KMS-11 (cell line): Measurements from ENCODE around the gene NRIP2.

Source experiments
- H2AFZ ChIP-seq: fragments of 200-600 bp; sonication (generic); 2 replicates; pipeline ENCODE4 v1.6.1; 2016; ENCODE audit warnings: antibody characterized with exemption, mixed run types, low read depth
- H3K27ac ChIP-seq: fragments of 200-600 bp; sonication (generic); 2 replicates; pipeline ENCODE4 v1.6.1; 2016; ENCODE audit warnings: mild to moderate bottlenecking, mixed run types
- H3K27me3 ChIP-seq: fragments of 200-600 bp; sonication (generic); 2 replicates; pipeline ENCODE4 v1.6.1; 2017; ENCODE audit warnings: mild to moderate bottlenecking, low read depth, mixed run types, moderate library complexity; ENCODE audit not compliant: insufficient read depth
- H3K36me3 ChIP-seq: fragments of 200-600 bp; sonication (generic); 2 replicates; pipeline ENCODE4 v1.6.1; 2017; ENCODE audit warnings: mild to moderate bottlenecking, mixed run types; ENCODE audit not compliant: insufficient read depth
- H3K4me1 ChIP-seq: fragments of 200-600 bp; sonication (generic); 2 replicates; pipeline ENCODE4 v1.6.1; 2016; ENCODE audit warnings: mild to moderate bottlenecking, low read depth, mixed run types; ENCODE audit not compliant: poor library complexity, severe bottlenecking
- H3K4me2 ChIP-seq: fragments of 200-600 bp; sonication (generic); 2 replicates; pipeline ENCODE4 v1.7.0; 2016; ENCODE audit warnings: mild to moderate bottlenecking, mixed run types
- H3K4me3 ChIP-seq: fragments of 200-600 bp; sonication (generic); IDR thresholded peaks from 2 replicates; pipeline ENCODE4 v1.6.1; 2017; ENCODE audit warnings: low read depth, low read length, mixed read lengths; ENCODE audit not compliant: insufficient read depth
- H3K79me2 ChIP-seq: fragments of 200-600 bp; sonication (generic); 2 replicates; pipeline ENCODE4 v1.6.1; 2016; ENCODE audit warnings: low read depth, mixed run types; ENCODE audit not compliant: insufficient read depth
- H3K9ac ChIP-seq: fragments of 200-600 bp; sonication (generic); 2 replicates; pipeline ENCODE4 v1.6.1; 2016; ENCODE audit warnings: mild to moderate bottlenecking, mixed run types
- H4K20me1 ChIP-seq: fragments of 200-600 bp; sonication (generic); 2 replicates; pipeline ENCODE4 v1.6.1; 2016; ENCODE audit warnings: mild to moderate bottlenecking, mixed run types; ENCODE audit not compliant: insufficient read depth
- TF ChIP-seq, protein P1 (sequence below): fragments of 200-600 bp; sonication (generic); conservative IDR thresholded peaks from 2 replicates; pipeline ENCODE4 v1.6.1; 2017; ENCODE audit warnings: low read depth, mild to moderate bottlenecking, antibody characterized with exemption, low read length, moderate library complexity, mixed read lengths

NRIP2 gene

DNA sequence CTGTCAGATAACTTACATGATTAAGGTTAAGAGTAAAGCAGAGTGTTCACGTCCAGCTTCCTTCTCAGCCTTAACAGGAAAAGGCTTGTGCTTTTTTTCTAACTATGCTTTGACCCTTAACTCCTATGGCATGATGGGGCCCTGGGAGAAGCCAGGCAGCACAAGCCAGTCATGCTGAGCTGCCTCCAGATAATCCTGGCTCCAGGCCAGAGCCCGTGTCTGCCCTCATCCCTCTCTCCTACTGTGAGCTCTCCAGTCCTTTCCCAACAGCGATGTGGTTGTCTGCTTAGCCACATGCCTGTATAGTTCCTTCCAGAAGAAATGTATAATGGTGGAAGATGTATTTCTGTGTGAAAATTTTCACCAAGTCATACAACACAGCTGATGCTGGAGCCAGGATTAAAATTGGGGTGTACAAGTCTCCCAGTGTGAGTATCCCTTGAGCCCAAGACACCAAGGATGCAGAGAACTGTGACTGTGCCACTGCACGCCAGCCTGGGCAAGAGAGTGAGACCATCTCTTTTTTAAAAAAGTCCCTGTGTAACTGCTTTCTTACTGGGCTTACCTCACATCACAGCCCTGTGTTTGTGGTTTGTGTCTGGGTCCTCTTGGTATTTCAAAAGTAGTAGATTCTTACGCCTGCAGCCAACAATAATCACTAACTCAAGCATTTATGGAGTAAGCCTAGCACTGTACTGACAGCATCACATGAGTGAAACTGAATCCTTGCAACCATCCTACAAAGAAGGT lies 30.3 kb downstream of the NRIP2 start:
- H2AFZ ChIP-seq: no peak overlapping the region
- H3K27ac ChIP-seq: no peak overlapping the region

DNA sequence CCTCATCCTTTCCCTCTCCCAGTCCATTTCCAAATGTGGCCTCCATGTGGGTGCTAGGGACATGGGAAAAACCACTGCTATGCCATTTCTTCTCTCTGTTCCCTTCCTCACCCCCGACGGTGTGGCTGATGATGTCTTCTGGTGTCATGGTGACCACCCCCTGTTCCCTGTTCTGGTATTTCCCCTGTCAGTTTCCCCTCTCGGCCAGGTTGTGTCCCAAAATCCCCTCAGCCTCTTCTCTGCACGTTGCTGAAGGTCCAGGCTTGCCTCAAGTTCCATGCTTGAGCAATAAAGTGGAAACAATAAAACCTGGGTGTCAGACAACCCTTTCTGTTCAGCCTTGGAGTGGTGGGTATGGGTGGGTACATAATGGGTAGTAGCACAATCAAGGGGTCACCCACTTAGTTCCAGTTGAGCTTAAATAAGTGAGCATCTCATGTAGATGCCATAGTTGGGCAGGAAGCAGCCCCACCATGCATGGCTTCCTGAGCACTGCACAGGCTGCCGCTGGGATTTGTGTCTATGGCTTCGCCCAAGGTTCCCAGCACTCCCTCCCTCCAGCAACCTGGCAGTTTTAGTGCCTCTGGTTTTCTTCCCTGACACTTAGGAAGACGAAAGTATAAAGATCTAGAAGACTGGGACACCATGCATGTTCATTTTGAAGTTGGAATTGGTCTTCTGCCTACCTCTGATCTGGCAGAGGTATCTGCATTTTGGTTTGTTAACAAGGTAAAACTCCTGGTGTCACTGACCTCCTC lies 31.0 kb downstream of the NRIP2 start:
- Histone ChIP-seq H3K79me2 (no peaks in the 10 kb centered on the region), H3K4me1 (peaks cover 5% of the 10 kb centered on the region), H3K27ac (no peak overlapping the region), H3K4me2 (no peak overlapping the region), H3K9ac (no peak overlapping the region), H3K4me3 (no peak overlapping the region), H4K20me1 (no peaks in the 10 kb centered on the region), H3K36me3 (peaks cover 10% of the 10 kb centered on the region; the same call in 1 of the 2 replicates), H3K27me3 (no peaks in the 10 kb centered on the region), H2AFZ (no peak overlapping the region)
- TF ChIP-seq, protein P1, sequence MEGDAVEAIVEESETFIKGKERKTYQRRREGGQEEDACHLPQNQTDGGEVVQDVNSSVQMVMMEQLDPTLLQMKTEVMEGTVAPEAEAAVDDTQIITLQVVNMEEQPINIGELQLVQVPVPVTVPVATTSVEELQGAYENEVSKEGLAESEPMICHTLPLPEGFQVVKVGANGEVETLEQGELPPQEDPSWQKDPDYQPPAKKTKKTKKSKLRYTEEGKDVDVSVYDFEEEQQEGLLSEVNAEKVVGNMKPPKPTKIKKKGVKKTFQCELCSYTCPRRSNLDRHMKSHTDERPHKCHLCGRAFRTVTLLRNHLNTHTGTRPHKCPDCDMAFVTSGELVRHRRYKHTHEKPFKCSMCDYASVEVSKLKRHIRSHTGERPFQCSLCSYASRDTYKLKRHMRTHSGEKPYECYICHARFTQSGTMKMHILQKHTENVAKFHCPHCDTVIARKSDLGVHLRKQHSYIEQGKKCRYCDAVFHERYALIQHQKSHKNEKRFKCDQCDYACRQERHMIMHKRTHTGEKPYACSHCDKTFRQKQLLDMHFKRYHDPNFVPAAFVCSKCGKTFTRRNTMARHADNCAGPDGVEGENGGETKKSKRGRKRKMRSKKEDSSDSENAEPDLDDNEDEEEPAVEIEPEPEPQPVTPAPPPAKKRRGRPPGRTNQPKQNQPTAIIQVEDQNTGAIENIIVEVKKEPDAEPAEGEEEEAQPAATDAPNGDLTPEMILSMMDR: no peak

More for the DNA sequence above, 30.3 kb downstream of the NRIP2 start:
- TF ChIP-seq, protein P1: no peak
- no peak overlapping the region for H3K9ac ChIP-seq
- no peak overlapping the region for H3K4me2 ChIP-seq
- H3K79me2 ChIP-seq: no peaks in the 10 kb centered on the region
- peaks cover 10% of the 10 kb centered on the region; the same call in 1 of the 2 replicates for H3K36me3 ChIP-seq
- peaks cover 5% of the 10 kb centered on the region for H3K4me1 ChIP-seq
- no peaks in the 10 kb centered on the region for H3K27me3 ChIP-seq
- H4K20me1 ChIP-seq: no peaks in the 10 kb centered on the region
- no peak overlapping the region for H3K4me3 ChIP-seq

DNA sequence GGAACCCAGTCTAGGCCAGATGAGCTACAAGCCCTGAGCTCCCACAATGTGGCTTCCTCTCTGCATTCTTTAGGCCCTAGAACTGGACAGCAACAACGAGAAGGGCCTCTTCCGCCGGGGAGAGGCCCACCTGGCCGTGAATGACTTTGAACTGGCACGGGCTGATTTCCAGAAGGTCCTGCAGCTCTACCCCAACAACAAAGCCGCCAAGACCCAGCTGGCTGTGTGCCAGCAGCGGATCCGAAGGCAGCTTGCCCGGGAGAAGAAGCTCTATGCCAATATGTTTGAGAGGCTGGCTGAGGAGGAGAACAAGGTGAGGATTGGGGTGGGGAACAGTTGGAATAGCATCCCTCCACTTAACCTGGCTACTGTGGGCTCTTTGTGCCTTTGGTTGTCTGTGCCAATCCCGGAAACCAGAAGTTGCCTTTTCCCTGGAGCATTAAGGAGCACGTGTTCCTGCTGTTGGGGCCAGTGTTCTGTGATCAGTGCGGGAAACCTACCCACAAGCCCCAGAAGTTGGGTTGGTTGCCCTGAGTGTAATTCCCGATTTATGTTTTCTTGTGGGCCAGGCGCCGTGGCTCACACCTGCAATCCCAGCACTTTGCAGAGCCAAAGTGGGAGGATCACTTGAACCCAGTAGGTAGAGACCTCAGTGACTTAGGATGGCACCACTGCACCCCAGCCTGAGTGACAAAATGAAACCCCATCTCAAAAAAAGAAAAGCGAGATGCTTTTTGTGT lies 33.6 kb downstream of the NRIP2 start:
- no peak overlapping the region for H3K9ac ChIP-seq
- H3K36me3 ChIP-seq: peaks cover 20% of the 10 kb centered on the region; the same call in 1 of the 2 replicates
- no peak overlapping the region for H2AFZ ChIP-seq
- TF ChIP-seq, protein P1: no peak
- peaks cover 18% of the 10 kb centered on the region for H3K4me1 ChIP-seq
- peaks cover 24% of the 10 kb centered on the region for H3K79me2 ChIP-seq
- no peak overlapping the region for H3K27ac ChIP-seq
- peaks cover 17% of the 10 kb centered on the region for H4K20me1 ChIP-seq
- no peaks in the 10 kb centered on the region for H3K27me3 ChIP-seq
- H3K4me2 ChIP-seq: no peak overlapping the region
- H3K4me3 ChIP-seq: no peak overlapping the region

DNA sequence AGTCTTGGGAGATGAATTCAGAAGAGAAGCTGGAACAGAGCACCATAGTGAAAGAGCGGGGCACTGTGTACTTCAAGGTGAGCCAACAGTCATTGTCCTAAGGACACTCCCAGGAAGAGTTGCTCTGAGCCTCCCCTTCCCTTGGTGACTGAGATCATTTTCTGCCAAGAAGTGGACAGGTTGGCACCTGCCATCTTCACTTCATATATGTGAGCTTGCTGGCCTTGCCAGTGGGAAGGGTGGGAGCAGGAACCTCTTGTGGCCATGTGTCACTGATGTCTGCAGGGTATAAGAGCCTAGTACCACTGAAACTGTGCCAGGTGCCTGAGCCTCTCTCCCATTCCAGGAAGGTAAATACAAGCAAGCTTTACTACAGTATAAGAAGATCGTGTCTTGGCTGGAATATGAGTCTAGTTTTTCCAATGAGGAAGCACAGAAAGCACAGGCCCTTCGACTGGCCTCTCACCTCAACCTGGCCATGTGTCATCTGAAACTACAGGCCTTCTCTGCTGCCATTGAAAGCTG lies 34.7 kb downstream of the NRIP2 start:
- H2AFZ ChIP-seq: no peak overlapping the region
- H3K4me1 ChIP-seq: peaks cover 18% of the 10 kb centered on the region
- TF ChIP-seq, protein P1: no peak
- no peak overlapping the region for H3K4me2 ChIP-seq
- H3K79me2 ChIP-seq: peaks cover 30% of the 10 kb centered on the region
- H3K36me3 ChIP-seq: peaks cover 20% of the 10 kb centered on the region; the same call in 1 of the 2 replicates
- no peak overlapping the region for H3K9ac ChIP-seq
- no peak overlapping the region for H3K27ac ChIP-seq
- H3K4me3 ChIP-seq: no peak overlapping the region
- H3K27me3 ChIP-seq: no peaks in the 10 kb centered on the region
- peaks cover 21% of the 10 kb centered on the region for H4K20me1 ChIP-seq
